Fibroblast of skin of right quadriceps (primary cell): ENCODE data around the gene MSS51.
A peak's percentile ranks its signal among the peaks of the same experiment; 100 is the strongest.
"Not testable (repeated sequence)": the region's sequence is repeated elsewhere in the genome, so short reads cannot be mapped to it uniquely, and the experiment has no call there.

Source experiments
- DNase-seq: peaks from one replicate; pipeline ENCODE4 v3.0.0-alpha.2; 2013

MSS51 gene

DNA sequence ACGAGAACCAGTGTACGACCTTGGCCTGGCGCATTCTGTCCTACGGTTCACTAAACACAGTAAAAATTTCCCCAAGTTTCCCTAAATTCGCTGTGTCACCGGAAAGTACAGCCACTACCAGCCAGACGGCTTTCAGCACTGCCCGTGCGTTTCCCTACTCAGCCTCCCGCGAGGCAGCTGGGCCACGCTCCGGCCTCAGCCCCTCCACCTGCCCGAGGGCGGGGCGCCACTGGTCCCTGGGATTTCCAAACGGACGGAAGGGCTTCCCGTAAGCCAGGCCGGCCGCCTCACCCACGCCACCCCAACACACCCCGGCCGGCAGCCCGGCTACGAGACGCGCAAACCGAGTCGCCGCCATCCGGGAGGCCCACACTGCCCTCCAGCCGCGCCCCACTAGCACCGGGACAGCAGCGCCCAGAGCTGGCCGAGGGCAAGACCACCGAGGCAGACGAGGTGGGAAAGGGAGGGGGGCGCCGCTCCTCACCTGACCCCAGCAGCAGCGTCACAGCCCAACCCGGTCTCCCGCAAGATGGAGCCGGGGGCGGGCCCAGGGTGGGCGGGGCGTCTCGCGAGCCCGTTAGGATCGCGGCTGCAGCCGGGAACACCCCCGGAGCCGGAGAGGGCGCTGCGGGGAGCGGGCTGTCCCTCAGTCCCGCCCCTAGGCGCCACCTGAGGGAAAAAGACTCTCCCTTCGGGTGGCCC is 19.7 kb downstream of the MSS51 start, which contains the start of gene ANXA7:
Gene ANXA7, minus strand, starts transcription at position 531 of the 702 bp plus-strand sequence. CDS start 13,202 bp downstream, outside the sequence.
- DNase-seq: peak; percentile 80

DNA sequence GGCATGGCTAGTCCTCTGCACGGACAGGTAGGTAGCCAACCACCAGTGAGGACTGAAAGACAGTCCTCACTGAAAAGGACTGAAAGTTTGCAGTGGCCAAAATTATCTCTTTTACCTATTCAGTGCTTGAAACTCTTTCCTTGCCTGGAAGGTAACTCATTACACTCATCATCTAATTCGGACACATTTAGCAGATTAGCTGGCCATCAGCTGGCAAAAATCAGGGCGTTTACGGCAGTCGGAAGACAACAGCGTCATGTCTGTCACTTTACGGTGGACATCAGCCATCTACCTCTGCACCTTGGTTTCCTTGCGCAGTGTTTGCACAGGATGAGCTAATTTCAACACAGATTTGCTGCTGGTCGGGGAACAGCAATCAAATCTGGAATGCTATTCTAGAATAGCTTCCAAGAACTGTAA is 20.2 kb downstream of the MSS51 start:
- DNase-seq: peak; percentile 27

DNA sequence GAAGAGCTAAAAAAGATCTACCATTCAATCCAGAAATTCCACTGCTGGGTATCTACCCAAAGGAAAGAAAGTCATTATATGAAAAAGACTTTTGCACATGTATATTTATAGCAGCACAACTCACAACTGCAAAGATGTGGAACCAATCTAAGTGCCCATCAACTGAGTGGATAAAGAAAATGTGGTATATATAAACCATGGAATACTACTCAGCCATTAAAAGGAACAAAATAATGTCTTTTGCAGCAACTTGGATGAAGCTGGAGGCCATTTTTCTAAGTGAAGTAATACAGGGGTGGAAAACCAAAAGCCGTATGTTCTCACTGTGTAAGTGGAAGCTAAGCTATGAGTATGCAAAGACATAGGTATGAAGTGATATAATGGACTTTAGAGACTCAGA is 22.5 kb downstream of the MSS51 start:
- no peak for DNase-seq

DNA sequence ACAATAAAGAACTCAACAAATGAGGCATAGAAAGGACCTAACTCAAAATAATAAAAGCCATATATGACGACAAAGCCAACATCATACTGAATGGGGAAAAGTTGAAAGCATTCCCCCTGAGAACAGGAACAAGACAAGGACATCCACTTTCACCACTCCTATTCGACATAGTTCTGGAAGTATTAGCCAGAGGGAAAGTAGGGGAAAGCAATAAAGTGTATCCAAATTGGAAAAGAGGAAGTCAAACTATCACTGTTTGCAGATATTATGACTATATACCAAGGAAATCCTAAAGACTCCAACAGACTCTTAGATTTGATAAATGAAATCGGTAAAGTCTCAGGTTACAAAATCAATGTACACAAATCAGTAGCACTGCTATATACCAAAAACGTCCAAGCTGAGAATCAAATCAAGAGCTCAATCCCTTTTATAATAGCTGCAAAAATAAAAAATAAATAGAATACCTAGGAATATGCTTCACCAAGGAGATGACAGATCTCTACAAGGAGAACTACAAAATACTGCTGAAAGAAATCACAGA is 24.3 kb downstream of the MSS51 start:
- DNase-seq: no peak

DNA sequence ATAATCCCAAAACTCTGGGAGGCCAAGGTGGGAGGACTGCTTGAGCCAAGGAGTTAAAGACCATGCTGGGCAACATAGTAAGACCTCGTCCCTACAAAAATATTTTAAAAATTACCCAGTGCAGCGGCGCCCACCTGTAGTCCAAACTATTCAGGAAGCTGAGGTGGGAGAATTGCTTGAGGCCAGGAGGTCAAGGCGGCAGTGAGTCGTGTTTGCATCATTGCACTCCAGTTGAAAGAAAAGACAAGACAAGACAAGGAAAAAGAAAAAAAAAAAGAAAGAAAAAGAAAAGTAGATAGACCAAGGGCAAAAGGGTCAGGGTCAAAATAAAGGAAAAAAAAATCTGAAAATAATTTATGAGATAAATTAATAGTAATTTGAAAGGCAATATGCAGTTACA is 25.3 kb downstream of the MSS51 start:
- no peak for DNase-seq

DNA sequence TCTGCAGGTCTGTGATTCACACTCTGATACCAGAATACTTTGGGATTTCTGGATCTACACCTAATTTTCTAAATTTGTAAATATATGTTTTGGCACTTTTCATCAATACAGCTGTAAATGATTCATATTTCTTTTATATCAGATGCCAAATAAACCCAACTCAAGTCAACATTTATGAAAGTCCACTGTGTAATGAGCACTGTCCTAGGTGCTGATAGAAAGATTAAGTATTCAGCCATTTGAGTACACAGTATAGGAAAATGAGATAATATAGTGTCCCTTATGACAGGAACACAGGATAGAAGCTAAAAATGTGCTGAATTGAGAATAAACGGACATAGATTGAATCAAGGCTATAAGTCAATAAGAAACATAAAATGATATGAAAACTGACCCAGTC is 25.9 kb downstream of the MSS51 start:
- no peak for DNase-seq

DNA sequence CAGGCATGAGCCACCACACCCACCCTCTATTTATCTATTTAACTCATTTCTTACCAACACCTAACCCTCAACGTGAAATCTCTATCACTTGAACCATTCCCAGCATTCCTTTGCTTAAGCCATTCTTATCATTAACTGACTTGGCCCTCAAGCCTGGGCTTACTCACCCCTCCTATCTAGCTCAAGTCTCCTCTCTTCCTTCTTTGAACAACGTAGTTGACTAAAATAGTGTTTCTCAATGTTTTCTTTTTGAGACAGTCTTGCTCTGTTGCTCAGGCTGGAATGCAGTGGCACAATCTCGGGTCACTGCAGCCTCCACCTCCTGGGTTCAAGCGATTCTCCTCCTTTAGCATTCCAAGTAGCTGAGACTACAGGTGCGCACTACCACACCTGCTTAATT is 26.5 kb downstream of the MSS51 start:
- no peak for DNase-seq

DNA sequence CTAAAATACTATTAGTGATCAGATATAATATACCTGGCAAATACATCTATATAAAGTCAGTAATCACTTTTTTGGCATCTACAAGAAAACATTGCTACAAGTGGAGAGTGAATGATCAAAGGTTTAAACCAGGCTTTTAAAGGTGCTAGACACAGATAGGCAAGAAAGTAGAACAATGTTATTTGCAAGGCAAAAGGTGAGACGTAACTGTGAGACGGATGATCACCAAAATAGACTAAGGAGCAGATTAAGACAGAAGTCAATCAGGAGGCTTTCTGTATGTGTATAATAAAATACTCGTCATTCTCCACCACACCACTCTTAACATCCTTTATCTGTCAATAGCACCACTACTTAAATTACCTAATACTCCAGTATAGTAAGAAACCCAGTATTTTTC is 27.8 kb downstream of the MSS51 start:
- no peak for DNase-seq

DNA sequence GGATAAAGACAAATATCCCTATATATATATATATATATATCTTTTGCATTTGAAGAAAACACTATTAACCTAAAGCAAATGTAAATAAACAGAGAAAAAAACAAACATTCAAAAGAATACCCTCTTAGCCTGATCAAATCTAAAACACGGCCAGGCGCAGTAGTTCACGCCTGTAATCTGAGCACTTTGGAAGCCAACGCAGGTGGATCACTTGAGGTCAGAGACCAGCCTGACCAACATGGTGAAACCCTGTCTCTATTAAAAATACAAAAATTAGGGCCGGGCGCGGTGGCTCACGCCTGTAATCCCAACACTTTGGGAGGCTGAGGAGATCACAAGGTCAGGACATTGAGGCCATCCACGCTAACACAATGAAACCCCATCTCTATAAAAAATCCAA is 28.7 kb downstream of the MSS51 start:
- DNase-seq: no peak

DNA sequence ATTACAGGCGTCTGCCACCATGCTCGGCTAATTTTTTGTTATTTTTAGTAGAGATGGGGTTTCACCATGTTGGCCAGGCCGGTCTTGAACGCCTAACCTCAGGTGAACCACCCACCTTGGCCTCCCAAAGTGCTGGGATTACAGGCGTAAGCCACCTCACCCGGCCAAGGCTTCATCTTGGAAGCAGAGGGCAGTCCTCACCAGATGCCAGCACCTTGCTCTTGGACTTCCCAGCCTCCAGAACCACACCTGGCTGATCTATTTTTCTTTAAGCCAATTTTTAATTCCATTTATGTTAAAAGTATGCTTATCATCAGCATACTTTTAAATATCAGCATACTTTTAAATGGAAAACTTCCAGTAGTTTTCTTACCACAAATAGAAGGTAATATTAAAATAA is 31.7 kb downstream of the MSS51 start:
- no peak for DNase-seq

DNA sequence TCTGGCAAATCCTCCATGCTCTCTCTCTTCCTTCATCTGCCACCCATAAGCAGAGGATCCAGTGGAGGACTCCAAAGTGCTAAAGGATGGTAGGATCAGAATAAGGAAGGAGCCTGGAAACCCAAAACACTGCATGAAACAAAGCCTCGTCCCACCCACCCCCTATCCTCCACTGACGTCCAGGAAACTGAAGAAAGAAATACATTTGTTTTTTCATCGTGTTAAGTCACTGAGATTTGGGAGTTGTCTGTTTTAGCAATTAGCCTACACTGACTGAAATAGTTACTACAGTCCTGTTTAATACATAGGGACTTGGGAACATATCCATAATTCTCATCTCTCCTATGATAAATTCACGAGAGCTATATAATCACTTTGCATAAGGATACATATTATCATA is 34.3 kb downstream of the MSS51 start:
- DNase-seq: no peak

DNA sequence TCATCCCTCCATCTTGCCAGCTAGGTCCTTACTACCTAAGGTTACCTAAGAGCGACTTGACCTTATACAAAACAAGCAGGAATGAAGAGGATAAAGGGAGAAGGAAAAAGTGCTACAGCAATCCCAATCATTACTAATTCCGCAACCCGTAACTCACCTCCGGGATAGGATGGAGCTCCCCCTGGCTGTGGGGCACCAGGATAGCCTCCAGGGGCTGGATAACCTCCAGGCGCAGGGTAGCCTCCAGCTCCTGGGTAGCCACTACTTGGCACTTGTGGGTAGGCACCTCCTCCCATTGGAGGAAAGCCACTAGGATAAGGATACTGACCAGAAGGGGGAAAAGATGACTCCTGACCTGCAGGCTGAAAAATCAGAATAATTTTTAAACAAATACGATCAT is 35.3 kb downstream of the MSS51 start:
- no peak for DNase-seq

DNA sequence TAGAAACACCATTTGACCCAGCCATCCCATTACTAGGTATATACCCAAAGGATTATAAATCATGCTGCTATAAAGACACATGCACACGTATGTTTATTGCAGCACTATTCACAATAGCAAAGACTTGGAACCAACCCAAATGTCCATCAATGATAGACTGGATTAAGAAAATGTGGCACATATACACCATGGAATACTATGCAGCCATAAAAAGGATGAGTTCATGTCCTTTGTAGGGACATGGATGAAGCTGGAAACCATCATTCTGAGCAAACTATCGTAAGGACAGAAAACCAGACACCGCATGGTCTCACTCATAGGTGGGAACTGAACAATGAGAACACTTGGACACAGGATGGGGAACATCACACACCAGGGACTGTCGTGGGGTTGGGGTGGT is 39.0 kb downstream of the MSS51 start:
- DNase-seq: not testable (repeated sequence)

DNA sequence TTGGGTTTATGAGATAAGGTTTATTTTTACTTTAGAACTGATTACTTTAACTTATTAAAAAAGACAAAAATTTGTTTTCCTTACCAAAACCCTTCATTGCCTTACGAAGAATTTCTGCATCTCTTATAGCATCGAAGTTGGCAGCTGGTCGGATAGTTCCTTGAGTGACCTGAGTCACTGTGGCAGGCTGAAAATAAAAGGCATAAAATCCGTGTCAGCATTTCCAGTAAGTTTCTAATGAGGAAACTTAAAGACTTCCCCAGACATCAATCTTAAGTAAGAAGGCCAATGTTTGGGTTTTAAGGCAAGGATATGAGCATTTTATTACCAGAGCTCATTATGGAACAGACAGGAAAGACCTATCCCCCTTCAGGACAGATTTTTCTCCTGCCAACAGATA is 45.1 kb downstream of the MSS51 start:
- DNase-seq: no peak

DNA sequence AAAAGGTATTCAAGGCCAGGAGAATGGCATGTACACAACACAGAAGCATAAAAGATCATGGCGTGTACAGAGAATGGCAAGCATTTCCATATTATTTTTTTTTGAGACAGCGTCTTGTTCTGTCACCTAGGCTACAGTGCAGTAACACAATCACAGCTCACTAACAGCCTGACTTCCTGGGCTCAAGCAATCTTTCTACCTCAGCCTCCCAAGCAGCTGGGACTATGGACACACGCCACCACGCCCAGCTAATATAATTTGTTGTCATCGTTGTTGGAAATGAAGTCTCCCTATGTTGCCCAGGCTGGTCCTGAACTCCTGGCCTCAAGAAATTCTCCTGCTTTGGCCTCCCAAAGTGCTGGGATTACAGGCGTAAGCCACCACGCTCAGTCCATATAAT is 46.8 kb downstream of the MSS51 start:
- no peak for DNase-seq

DNA sequence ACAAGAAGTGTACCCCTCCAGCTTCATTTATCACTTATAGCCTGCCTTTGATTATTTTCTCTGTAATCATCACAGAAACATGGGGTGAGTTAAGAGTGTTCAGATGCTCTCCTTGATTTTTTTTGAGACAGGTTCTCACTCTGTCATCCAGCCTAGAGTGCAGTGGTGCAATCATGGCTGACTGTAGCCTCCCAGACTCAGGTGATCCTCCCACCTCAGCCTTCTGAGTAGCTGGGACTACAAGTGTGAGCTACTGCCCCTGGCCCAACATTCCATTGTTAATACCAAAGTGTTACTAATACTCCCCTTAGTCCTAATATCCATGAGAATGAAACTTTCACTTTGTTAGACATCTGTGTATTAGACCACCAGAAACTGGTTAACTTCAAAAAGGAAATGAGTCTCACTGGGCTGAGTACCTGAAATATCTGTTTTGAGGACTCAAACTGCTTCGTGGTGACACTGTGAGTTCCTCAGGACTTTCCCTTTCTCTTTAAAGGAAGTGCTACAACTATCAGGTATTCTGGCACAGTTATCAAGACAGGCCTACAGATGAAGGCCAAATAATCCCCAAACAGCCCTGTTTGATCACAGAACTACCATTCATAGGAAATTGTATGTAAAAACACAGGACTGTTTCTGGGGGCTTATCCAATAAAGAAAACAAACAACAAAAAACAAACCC is 54.2 kb downstream of the MSS51 start:
- DNase-seq: no peak

DNA sequence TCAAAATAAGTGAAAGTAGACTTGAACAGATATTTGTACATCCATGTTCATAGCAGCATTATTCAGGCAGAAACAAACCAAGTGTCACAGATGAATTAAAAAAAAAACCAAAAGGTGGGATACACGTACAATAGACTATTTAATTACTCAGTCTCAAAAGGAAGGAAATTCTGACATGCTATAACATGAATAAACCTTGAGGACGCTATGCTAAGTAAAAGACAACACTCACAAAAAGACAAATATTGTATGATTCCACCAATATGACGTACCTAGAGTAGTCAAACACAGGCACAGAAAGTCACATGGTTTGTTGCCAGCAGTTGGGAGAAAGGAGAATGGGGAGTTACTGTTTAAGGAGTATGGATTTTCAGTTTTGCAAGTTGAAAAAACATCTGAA is 56.7 kb downstream of the MSS51 start:
- no peak for DNase-seq
